WTC11 (cell line): ENCODE results near the gene INSYN1. TPM values are rescaled to one million over a fixed set of nuclear protein-coding genes. Genes with fewer than 3 reads are reported as not detected.

Experiments
- ATAC-seq: fragments of 200-7000 bp; cut with Tn5 transposase; 2 replicates; pipeline ENCODE4 v1.10.0; 2021; ENCODE audit warnings: mild to moderate bottlenecking, moderate library complexity
- CTCF ChIA-PET: fragments of 300-600 bp; sonication (Branson Sonifier 250); formaldehyde crosslinking; loops from one replicate; lab custom pipeline; 2021; ENCODE audit warnings: antibody characterized with exemption; lab: Charles Lee
- POLR2A ChIA-PET: fragments of 350-600 bp; sonication (Branson Sonifier 250); formaldehyde crosslinking; loops from one replicate; lab custom pipeline; 2021; ENCODE audit warnings: antibody characterized with exemption; lab: Charles Lee
- DNase-seq: peaks from one replicate; pipeline ENCODE4 v3.0.0; 2021; ENCODE audit warnings: low spot score
- H3K27ac Mint-ChIP-seq: 2 replicates; pipeline ENCODE4 v1.8.0; 2021; ENCODE audit warnings: mixed read lengths
- H3K27me3 Mint-ChIP-seq: 2 replicates; pipeline ENCODE4 v1.8.0; 2021; ENCODE audit warnings: low read depth, mild to moderate bottlenecking, moderate library complexity, mixed read lengths
- H3K36me3 Mint-ChIP-seq: 2 replicates; pipeline ENCODE4 v1.8.0; 2021; ENCODE audit warnings: mixed read lengths
- H3K4me1 Mint-ChIP-seq: 2 replicates; pipeline ENCODE4 v1.8.0; 2022; ENCODE audit warnings: mixed read lengths
- H3K4me3 Mint-ChIP-seq: 2 replicates; pipeline ENCODE4 v1.8.0; 2021; ENCODE audit warnings: mild to moderate bottlenecking, moderate library complexity, mixed read lengths
- H3K9me3 Mint-ChIP-seq: 2 replicates; pipeline ENCODE4 v1.8.0; 2021; ENCODE audit warnings: mixed read lengths
- CREB1 ChIP-seq: sonication (generic); formaldehyde crosslinking; IDR thresholded peaks from 2 replicates; pipeline ENCODE4 v1.8.0; 2023; ENCODE audit warnings: mild to moderate bottlenecking, missing genetic modification reagents
- GTF2I ChIP-seq: fragments of 250-450 bp; sonication (Bioruptor Pico); conservative IDR thresholded peaks from 2 replicates; pipeline ENCODE4 v1.4.0; 2021; ENCODE audit warnings: mild to moderate bottlenecking
- NFE2L1 ChIP-seq: sonication (generic); formaldehyde crosslinking; IDR thresholded peaks from 2 replicates; pipeline ENCODE4 v1.8.1; 2023; ENCODE audit warnings: missing genetic modification reagents
- NFYB ChIP-seq: sonication (generic); formaldehyde crosslinking; conservative IDR thresholded peaks from 2 replicates; pipeline ENCODE4 v1.8.0; 2022; ENCODE audit warnings: low read depth, missing genetic modification reagents
- NR1H2 ChIP-seq: sonication (generic); formaldehyde crosslinking; IDR thresholded peaks from 2 replicates; pipeline ENCODE4 v1.9.0; 2021; ENCODE audit warnings: mild to moderate bottlenecking, moderate library complexity, missing genetic modification reagents
- SOX15 ChIP-seq: fragments of 250-450 bp; sonication (Bioruptor Pico); IDR thresholded peaks from 2 replicates; pipeline ENCODE4 v1.9.0; 2021; ENCODE audit warnings: mild to moderate bottlenecking
- SP1 ChIP-seq: sonication (generic); formaldehyde crosslinking; conservative IDR thresholded peaks from 2 replicates; pipeline ENCODE4 v1.8.1; 2022; ENCODE audit warnings: missing genetic modification reagents
- ZNF232 ChIP-seq: sonication (generic); formaldehyde crosslinking; IDR thresholded peaks from 2 replicates; pipeline ENCODE4 v1.8.0; 2022; ENCODE audit warnings: mild to moderate bottlenecking, missing genetic modification reagents
- ZNF423 ChIP-seq: fragments of 250-450 bp; sonication (Bioruptor Pico); IDR thresholded peaks from 2 replicates; pipeline ENCODE4 v2.1.2; 2022; ENCODE audit warnings: mild to moderate bottlenecking, moderate library complexity
- total RNA-seq: library from RNA; stranded (reverse); gene quantifications from 3 replicates; pipeline ENCODE4 v1.2.3, GENCODE V29; 2021
- TF ChIP-seq, protein P1 (sequence below): sonication (generic); formaldehyde crosslinking; IDR thresholded peaks from 2 replicates; pipeline ENCODE4 v1.8.0; 2023; ENCODE audit warnings: mild to moderate bottlenecking, missing genetic modification reagents
- TF ChIP-seq, protein P2 (sequence below): fragments of 200-600 bp; IDR thresholded peaks from 2 replicates; pipeline ENCODE4 v1.8.0; 2022; ENCODE audit warnings: antibody characterized with exemption
- TF ChIP-seq, protein P3 (sequence below): sonication (generic); formaldehyde crosslinking; IDR thresholded peaks from 2 replicates; pipeline ENCODE4 v1.8.0; 2022; ENCODE audit warnings: mild to moderate bottlenecking, missing genetic modification reagents
- TF ChIP-seq, protein P4 (sequence below): sonication (generic); formaldehyde crosslinking; conservative IDR thresholded peaks from 2 replicates; pipeline ENCODE4 v1.8.1; 2023; ENCODE audit warnings: mild to moderate bottlenecking, low read depth, missing genetic modification reagents, moderate library complexity
- TF ChIP-seq, protein P5 (sequence below): sonication (generic); formaldehyde crosslinking; IDR thresholded peaks from 2 replicates; pipeline ENCODE4 v1.8.0; 2023; ENCODE audit warnings: missing genetic modification reagents, mild to moderate bottlenecking, borderline replicate concordance

INSYN1 gene
- total RNA-seq, 1 experiment from 2014 or later: 11.9 TPM

DNA sequence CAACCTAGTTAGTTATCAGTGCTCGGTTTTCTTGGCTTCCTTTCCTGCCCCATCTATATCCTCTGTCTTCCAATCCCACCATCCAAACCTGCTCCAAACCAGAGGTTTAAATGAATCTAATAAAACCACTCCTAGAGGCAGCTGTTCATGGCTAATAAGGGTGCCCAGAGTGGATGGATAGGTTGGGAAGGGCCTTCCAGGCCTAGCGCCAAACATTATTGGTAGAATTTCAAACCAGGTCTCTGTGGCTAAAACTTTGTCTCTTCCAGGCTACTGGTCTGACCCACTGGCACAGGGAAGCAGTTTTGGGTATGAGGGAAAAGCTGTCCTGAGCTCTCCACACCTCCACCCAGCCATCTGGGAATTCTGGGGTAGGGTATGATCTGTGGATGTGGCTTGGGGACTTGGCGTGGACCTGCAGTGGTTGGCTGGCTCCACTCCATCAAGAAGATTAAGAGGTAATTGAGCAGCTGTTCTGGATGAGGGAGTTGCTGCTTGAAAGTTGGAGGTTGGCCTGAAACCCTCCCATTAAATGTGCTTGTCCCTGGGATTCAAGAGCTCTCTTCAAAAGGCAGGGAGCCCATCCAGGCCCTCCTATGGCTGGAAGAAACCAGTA is 29.3 kb upstream of the INSYN1 start:
- TF ChIP-seq, protein P1, sequence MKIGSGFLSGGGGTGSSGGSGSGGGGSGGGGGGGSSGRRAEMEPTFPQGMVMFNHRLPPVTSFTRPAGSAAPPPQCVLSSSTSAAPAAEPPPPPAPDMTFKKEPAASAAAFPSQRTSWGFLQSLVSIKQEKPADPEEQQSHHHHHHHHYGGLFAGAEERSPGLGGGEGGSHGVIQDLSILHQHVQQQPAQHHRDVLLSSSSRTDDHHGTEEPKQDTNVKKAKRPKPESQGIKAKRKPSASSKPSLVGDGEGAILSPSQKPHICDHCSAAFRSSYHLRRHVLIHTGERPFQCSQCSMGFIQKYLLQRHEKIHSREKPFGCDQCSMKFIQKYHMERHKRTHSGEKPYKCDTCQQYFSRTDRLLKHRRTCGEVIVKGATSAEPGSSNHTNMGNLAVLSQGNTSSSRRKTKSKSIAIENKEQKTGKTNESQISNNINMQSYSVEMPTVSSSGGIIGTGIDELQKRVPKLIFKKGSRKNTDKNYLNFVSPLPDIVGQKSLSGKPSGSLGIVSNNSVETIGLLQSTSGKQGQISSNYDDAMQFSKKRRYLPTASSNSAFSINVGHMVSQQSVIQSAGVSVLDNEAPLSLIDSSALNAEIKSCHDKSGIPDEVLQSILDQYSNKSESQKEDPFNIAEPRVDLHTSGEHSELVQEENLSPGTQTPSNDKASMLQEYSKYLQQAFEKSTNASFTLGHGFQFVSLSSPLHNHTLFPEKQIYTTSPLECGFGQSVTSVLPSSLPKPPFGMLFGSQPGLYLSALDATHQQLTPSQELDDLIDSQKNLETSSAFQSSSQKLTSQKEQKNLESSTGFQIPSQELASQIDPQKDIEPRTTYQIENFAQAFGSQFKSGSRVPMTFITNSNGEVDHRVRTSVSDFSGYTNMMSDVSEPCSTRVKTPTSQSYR (CRISPR knock-in tag): no peak
- TF ChIP-seq, protein P2, sequence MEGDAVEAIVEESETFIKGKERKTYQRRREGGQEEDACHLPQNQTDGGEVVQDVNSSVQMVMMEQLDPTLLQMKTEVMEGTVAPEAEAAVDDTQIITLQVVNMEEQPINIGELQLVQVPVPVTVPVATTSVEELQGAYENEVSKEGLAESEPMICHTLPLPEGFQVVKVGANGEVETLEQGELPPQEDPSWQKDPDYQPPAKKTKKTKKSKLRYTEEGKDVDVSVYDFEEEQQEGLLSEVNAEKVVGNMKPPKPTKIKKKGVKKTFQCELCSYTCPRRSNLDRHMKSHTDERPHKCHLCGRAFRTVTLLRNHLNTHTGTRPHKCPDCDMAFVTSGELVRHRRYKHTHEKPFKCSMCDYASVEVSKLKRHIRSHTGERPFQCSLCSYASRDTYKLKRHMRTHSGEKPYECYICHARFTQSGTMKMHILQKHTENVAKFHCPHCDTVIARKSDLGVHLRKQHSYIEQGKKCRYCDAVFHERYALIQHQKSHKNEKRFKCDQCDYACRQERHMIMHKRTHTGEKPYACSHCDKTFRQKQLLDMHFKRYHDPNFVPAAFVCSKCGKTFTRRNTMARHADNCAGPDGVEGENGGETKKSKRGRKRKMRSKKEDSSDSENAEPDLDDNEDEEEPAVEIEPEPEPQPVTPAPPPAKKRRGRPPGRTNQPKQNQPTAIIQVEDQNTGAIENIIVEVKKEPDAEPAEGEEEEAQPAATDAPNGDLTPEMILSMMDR: no peak
- no peak for TF ChIP-seq SOX15 (CRISPR knock-in tag)
- no peak for TF ChIP-seq NFE2L1 (CRISPR knock-in tag)
- TF ChIP-seq NR1H2 (CRISPR knock-in tag): no peak
- TF ChIP-seq, protein P3, sequence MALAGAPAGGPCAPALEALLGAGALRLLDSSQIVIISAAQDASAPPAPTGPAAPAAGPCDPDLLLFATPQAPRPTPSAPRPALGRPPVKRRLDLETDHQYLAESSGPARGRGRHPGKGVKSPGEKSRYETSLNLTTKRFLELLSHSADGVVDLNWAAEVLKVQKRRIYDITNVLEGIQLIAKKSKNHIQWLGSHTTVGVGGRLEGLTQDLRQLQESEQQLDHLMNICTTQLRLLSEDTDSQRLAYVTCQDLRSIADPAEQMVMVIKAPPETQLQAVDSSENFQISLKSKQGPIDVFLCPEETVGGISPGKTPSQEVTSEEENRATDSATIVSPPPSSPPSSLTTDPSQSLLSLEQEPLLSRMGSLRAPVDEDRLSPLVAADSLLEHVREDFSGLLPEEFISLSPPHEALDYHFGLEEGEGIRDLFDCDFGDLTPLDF: no peak
- TF ChIP-seq, protein P4, sequence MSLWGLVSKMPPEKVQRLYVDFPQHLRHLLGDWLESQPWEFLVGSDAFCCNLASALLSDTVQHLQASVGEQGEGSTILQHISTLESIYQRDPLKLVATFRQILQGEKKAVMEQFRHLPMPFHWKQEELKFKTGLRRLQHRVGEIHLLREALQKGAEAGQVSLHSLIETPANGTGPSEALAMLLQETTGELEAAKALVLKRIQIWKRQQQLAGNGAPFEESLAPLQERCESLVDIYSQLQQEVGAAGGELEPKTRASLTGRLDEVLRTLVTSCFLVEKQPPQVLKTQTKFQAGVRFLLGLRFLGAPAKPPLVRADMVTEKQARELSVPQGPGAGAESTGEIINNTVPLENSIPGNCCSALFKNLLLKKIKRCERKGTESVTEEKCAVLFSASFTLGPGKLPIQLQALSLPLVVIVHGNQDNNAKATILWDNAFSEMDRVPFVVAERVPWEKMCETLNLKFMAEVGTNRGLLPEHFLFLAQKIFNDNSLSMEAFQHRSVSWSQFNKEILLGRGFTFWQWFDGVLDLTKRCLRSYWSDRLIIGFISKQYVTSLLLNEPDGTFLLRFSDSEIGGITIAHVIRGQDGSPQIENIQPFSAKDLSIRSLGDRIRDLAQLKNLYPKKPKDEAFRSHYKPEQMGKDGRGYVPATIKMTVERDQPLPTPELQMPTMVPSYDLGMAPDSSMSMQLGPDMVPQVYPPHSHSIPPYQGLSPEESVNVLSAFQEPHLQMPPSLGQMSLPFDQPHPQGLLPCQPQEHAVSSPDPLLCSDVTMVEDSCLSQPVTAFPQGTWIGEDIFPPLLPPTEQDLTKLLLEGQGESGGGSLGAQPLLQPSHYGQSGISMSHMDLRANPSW (CRISPR knock-in tag): no peak
- no peak for TF ChIP-seq NFYB (CRISPR knock-in tag)
- TF ChIP-seq CREB1: no peak
- TF ChIP-seq ZNF232 (CRISPR knock-in tag): no peak
- TF ChIP-seq GTF2I: no peak
- TF ChIP-seq, protein P5, sequence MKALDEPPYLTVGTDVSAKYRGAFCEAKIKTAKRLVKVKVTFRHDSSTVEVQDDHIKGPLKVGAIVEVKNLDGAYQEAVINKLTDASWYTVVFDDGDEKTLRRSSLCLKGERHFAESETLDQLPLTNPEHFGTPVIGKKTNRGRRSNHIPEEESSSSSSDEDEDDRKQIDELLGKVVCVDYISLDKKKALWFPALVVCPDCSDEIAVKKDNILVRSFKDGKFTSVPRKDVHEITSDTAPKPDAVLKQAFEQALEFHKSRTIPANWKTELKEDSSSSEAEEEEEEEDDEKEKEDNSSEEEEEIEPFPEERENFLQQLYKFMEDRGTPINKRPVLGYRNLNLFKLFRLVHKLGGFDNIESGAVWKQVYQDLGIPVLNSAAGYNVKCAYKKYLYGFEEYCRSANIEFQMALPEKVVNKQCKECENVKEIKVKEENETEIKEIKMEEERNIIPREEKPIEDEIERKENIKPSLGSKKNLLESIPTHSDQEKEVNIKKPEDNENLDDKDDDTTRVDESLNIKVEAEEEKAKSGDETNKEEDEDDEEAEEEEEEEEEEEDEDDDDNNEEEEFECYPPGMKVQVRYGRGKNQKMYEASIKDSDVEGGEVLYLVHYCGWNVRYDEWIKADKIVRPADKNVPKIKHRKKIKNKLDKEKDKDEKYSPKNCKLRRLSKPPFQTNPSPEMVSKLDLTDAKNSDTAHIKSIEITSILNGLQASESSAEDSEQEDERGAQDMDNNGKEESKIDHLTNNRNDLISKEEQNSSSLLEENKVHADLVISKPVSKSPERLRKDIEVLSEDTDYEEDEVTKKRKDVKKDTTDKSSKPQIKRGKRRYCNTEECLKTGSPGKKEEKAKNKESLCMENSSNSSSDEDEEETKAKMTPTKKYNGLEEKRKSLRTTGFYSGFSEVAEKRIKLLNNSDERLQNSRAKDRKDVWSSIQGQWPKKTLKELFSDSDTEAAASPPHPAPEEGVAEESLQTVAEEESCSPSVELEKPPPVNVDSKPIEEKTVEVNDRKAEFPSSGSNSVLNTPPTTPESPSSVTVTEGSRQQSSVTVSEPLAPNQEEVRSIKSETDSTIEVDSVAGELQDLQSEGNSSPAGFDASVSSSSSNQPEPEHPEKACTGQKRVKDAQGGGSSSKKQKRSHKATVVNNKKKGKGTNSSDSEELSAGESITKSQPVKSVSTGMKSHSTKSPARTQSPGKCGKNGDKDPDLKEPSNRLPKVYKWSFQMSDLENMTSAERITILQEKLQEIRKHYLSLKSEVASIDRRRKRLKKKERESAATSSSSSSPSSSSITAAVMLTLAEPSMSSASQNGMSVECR: no peak
- TF ChIP-seq ZNF423 (CRISPR knock-in tag): no peak
- no peak for TF ChIP-seq SP1
- no peak overlapping the region for H3K4me3 Mint-ChIP-seq
- H3K36me3 Mint-ChIP-seq: no peaks in the 10 kb centered on the region
- H3K4me1 Mint-ChIP-seq: peaks cover 55% of the 10 kb centered on the region
- POLR2A ChIA-PET: no interaction called here
- no peaks in the 10 kb centered on the region; the same call in 1 of the 2 replicates for H3K27me3 Mint-ChIP-seq
- H3K27ac Mint-ChIP-seq: no peak overlapping the region
- no peak for ATAC-seq
- CTCF ChIA-PET: interaction anchor here (1.1 to 4.3 kb wide), 13 partner anchors 9 to 146 kb away, joined by 3 to 20 read pairs (median 7); partner anchors contain the start of genes INSYN1 and TBC1D21
- H3K9me3 Mint-ChIP-seq: no peaks in the 10 kb centered on the region
- DNase-seq: no peak
